CD4-positive, alpha-beta memory T cell (primary cell): ENCODE data around the gene TMA16. TPM values are rescaled to one million over a fixed set of nuclear protein-coding genes. Genes with fewer than 3 reads are reported as not detected.
A peak's percentile ranks its signal among the peaks of the same experiment; 100 is the strongest.

Source experiments
- CTCF ChIA-PET: fragments of 350-600 bp; sonication (Branson Sonifier 250); formaldehyde crosslinking; loops from one replicate; lab custom pipeline; 2021; ENCODE audit warnings: inconsistent platforms; ENCODE audit not compliant: partially characterized antibody; lab: Charles Lee
- POLR2A ChIA-PET: fragments of 350-600 bp; sonication (Branson Sonifier 250); formaldehyde crosslinking; loops from one replicate; lab custom pipeline; 2021; ENCODE audit not compliant: partially characterized antibody; lab: Charles Lee
- DNase-seq, 5 donors: peaks; one replicate each; pipeline versions ENCODE4 v3.0.0 to v3.0.0-alpha.2; 2020 to 2022; ENCODE audit warnings: mixed read lengths in 1 of 5
- H3K27ac ChIP-seq: one replicate; pipeline ENCODE4 v1.7.0; 2013; ENCODE audit warnings: low read depth, low read length
- H3K27me3 ChIP-seq: 2 replicates; pipeline ENCODE4 v1.7.0; 2013; ENCODE audit warnings: mild to moderate bottlenecking, low read length, moderate library complexity; ENCODE audit not compliant: insufficient read depth
- H3K36me3 ChIP-seq: 2 replicates; pipeline ENCODE4 v1.7.0; 2013; ENCODE audit warnings: mild to moderate bottlenecking, low read length, moderate library complexity; ENCODE audit not compliant: insufficient read depth
- H3K4me1 ChIP-seq: 2 replicates; pipeline ENCODE4 v1.7.0; 2013; ENCODE audit warnings: mild to moderate bottlenecking, low read length, moderate library complexity; ENCODE audit not compliant: insufficient read depth
- H3K4me3 ChIP-seq, 2 donors: one replicate each; pipeline ENCODE4 v1.7.0; 2013; ENCODE audit warnings: low read length in 2 of 2, mild to moderate bottlenecking in 1 of 2
- H3K9me3 ChIP-seq, 2 donors: one replicate each; pipeline ENCODE4 v1.7.0; 2013; ENCODE audit warnings: low read length in 2 of 2, control low read depth in 1 of 2; ENCODE audit not compliant: control insufficient read depth in 1 of 2
- H3K27ac Mint-ChIP-seq, 7 donors: one replicate each; pipeline ENCODE4 v1.8.0; 2020 to 2021; ENCODE audit warnings: mixed read lengths in 7 of 7, mild to moderate bottlenecking in 6 of 7, inconsistent platforms in 3 of 7, moderate library complexity in 3 of 7
- H3K27me3 Mint-ChIP-seq, 2 donors: one replicate each; pipeline ENCODE4 v1.8.0; 2020 to 2021; ENCODE audit warnings: mixed read lengths in 2 of 2
- H3K36me3 Mint-ChIP-seq, 2 donors: one replicate each; pipeline ENCODE4 v1.8.0; 2020 to 2021; ENCODE audit warnings: mixed read lengths in 2 of 2, inconsistent platforms in 1 of 2, mild to moderate bottlenecking in 1 of 2
- H3K4me1 Mint-ChIP-seq, 4 donors: one replicate each; pipeline ENCODE4 v1.8.0; 2020 to 2021; ENCODE audit warnings: mixed read lengths in 4 of 4, mild to moderate bottlenecking in 1 of 4
- H3K4me3 Mint-ChIP-seq, 8 donors: one replicate each; pipeline ENCODE4 v1.8.0; 2020 to 2021; ENCODE audit warnings: mixed read lengths in 8 of 8, mild to moderate bottlenecking in 7 of 8, moderate library complexity in 6 of 8, inconsistent platforms in 3 of 8
- H3K9me3 Mint-ChIP-seq, 8 donors: one replicate each; pipeline ENCODE4 v1.8.0; 2020 to 2021; ENCODE audit warnings: mixed read lengths in 8 of 8, mild to moderate bottlenecking in 5 of 8, inconsistent platforms in 3 of 8, moderate library complexity in 1 of 8
- intact Hi-C: fragments of 100-400 bp; cut with micrococcal nuclease; formaldehyde crosslinking; loops from one replicate; pipeline ENCODE4 v1.15.1; 2023
- polyA plus RNA-seq, 2 donors: library from polyadenylated mRNA; unstranded; fragments of 300-500 nt; fragmentation: Illumina TruSeq; gene quantifications; one replicate each; pipeline ENCODE4 v1.2.3, GENCODE V29; 2021
- total RNA-seq, 2 experiments: library from RNA; stranded (reverse); gene quantifications; one replicate each; pipeline ENCODE4 v1.2.3, GENCODE V29; 2021

TMA16 gene
- total and polyA plus RNA-seq, 4 experiments from 2014 or later = 14.8 to 25.0 (median 20.7) TPM

DNA sequence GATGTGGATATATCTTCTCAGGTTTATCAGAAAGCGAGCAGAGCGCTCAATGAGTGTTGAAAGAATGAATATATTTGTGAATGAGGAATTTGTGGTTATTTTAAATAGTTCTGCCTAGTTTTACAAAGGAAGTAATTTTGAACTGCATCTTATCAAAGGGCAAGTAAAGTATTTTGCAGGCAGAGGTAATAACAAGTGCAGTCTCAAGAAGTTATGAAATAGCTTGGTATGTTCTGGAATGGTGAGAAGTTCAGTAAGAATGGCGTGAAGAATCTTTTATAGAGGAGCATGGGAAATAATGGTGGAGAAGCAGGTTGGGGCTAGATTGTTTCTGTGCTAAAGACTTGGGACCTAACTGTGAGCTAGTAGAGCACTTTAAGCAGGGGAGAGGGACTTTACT, 10.9 kb downstream of the TMA16 start:
- Mint-ChIP-seq H3K27me3 (no peaks in the 10 kb centered on the region), H3K9me3 (no peaks in the 10 kb centered on the region), H3K4me3 (no peak overlapping the region), H3K27ac (peak overlapping the region in 5 of 7 donors; percentile 1 to 75 (median 13)), H3K36me3 (peaks cover 15 to 27% of the 10 kb centered on the region in 2 donors), H3K4me1 (peaks cover 24 to 32% (median 25%) of the 10 kb centered on the region in 4 donors)
- intact Hi-C loops = no loop called here
- DNase-seq = no peak
- CTCF ChIA-PET = interaction anchor here (1.2 to 1.5 kb wide), 2 partner anchors 37 to 45 kb away, joined by 3 read pairs; no protein-coding TSS in a partner anchor
- H3K27ac ChIP-seq = no peak overlapping the region
- no peaks in the 10 kb centered on the region for H3K9me3 ChIP-seq
- H3K27me3 ChIP-seq = no peaks in the 10 kb centered on the region
- peaks cover 22% of the 10 kb centered on the region for H3K36me3 ChIP-seq
- H3K4me3 ChIP-seq = no peak overlapping the region
- POLR2A ChIA-PET = interaction anchor here (1.1 kb wide), 1 partner anchor 11 kb away, joined by 7 read pairs; the partner anchor contains the start of gene TMA16
- no peaks in the 10 kb centered on the region for H3K4me1 ChIP-seq

DNA sequence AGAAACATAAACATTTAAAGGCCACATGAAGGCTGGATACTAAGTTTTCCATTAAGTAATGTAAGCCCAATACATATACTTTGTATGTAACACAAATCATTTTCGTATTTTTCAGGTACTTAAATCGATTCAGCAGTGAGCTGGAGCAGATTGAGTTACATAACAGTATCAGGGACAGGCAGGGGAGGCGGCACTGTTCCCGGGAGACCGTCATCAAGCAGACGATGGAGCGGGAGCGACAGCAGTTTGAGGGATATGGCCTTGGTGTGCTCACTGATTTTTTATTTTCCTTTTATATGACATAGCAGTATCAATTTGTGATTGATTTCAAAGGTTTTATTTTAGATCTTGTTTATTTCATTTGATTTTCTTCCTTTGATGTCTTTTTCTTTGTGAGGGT, 20.7 kb downstream of the TMA16 start:
- Mint-ChIP-seq H3K27me3 (no peaks in the 10 kb centered on the region), H3K4me1 (no peaks in the 10 kb centered on the region), H3K36me3 (peaks cover 56 to 73% of the 10 kb centered on the region in 2 donors), H3K9me3 (no peaks in the 10 kb centered on the region), H3K27ac (no peak overlapping the region), H3K4me3 (no peak overlapping the region)
- ChIA-PET POLR2A (no interaction called here), CTCF (no interaction called here)
- H3K9me3 ChIP-seq = no peaks in the 10 kb centered on the region
- H3K27me3 ChIP-seq = no peaks in the 10 kb centered on the region
- H3K4me1 ChIP-seq = no peaks in the 10 kb centered on the region
- intact Hi-C loops = no loop called here
- H3K4me3 ChIP-seq = no peak overlapping the region
- peaks cover 23% of the 10 kb centered on the region for H3K36me3 ChIP-seq
- DNase-seq = no peak
- no peak overlapping the region for H3K27ac ChIP-seq

DNA sequence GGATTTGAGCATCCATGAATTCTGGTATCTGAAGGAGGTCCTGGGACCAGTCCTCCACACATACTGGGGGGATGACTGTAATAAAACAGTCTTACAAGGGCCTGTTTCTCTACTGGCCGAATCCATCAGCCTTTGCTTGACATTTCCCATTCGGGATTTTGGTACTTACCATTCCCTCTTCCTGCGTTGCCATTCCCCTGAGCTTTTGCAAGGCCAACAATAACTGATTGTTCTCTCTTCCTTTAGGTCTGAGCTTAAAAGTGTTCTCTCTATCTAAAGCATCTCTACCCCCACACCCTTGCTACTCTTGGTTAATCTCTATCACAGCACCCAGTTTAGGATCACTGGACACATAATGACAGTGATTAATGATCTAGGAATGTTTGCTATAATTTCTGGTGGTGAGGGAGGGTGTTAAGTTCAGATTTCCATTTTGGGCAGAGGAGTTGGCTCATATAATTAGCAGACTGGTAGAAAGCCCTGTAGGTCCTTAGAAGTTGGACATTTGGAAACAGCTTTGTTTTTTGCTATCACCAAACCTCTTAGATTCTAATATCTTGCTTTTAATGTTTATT, 29.4 kb downstream of the TMA16 start:
- CTCF ChIA-PET = no interaction called here
- intact Hi-C loops = no loop called here
- peak overlapping the region in 1 of 7 donors; percentile 33 for H3K27ac Mint-ChIP-seq
- Histone ChIP-seq H3K4me1 (no peaks in the 10 kb centered on the region), H3K27me3 (no peaks in the 10 kb centered on the region), H3K4me3 (no peak overlapping the region), H3K36me3 (peaks cover 5% of the 10 kb centered on the region), H3K27ac (no peak overlapping the region), H3K9me3 (no peaks in the 10 kb centered on the region)
- peaks cover 49 to 62% of the 10 kb centered on the region in 2 donors for H3K36me3 Mint-ChIP-seq
- H3K9me3 Mint-ChIP-seq = no peaks in the 10 kb centered on the region
- no peaks in the 10 kb centered on the region for H3K4me1 Mint-ChIP-seq
- no peak for DNase-seq
- no peak overlapping the region for H3K4me3 Mint-ChIP-seq
- POLR2A ChIA-PET = no interaction called here
- no peaks in the 10 kb centered on the region for H3K27me3 Mint-ChIP-seq

DNA sequence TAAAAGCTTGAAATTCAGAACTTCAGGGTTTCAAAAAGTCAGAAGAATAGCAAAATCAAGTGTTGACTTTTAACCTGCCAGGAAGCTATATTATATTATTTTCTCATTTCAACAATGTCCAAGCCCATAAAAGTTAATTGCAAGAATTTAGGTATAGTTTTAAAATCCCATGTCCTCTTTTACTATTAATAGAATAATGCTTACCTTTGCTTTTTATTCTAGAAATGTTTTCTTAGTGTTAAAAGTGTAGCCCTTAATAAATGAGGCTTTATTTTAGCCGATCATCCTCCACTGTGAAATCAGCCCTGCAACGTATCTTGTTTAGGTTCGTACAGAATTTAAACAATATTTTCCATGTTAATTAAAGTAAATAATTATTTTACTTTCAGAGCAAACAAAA, 31.5 kb downstream of the TMA16 start:
- CTCF ChIA-PET = interaction anchor here (1.4 kb wide), 2 partner anchors 17 to 23 kb away, joined by 6 read pairs; no protein-coding TSS in a partner anchor

DNA sequence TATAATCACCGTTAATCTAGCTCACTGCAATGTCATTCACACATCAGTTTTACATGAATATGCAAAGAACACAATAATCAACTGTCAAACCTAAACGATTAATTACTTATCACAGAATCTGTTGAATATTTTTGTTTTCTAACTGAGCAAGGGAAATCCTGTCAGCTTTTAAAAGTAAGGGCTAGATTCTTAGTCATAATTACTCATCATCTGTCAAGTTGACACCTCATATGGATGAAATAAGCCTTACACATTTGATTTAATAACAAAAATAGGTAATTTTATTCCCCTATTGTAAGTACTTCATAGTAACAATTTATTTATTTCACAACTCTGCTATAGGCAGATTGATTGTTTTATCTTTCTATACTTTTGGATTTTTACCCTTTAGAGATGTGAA, 32.7 kb downstream of the TMA16 start:
- intact Hi-C loops = no loop called here
- H3K9me3 ChIP-seq = no peaks in the 10 kb centered on the region
- peaks cover 2% of the 10 kb centered on the region for H3K36me3 ChIP-seq
- ChIA-PET POLR2A (no interaction called here), CTCF (no interaction called here)
- H3K27me3 ChIP-seq = no peaks in the 10 kb centered on the region
- no peaks in the 10 kb centered on the region for H3K4me1 ChIP-seq
- H3K27ac ChIP-seq = no peak overlapping the region
- DNase-seq = no peak
- Mint-ChIP-seq H3K27ac (no peak overlapping the region), H3K27me3 (no peaks in the 10 kb centered on the region), H3K4me3 (no peak overlapping the region), H3K36me3 (peaks cover 47 to 56% of the 10 kb centered on the region in 2 donors), H3K9me3 (peaks cover 0 to 1% (median 0%) of the 10 kb centered on the region in 8 donors), H3K4me1 (no peaks in the 10 kb centered on the region)
- no peak overlapping the region for H3K4me3 ChIP-seq

More for the DNA sequence above, 31.5 kb downstream of the TMA16 start:
- H3K27ac Mint-ChIP-seq = no peak overlapping the region
- no peak overlapping the region for H3K4me3 Mint-ChIP-seq
- POLR2A ChIA-PET = no interaction called here
- H3K4me3 ChIP-seq = no peak overlapping the region
- H3K9me3 ChIP-seq = no peaks in the 10 kb centered on the region
- no peak overlapping the region for H3K27ac ChIP-seq
- peaks cover 0 to 1% (median 0%) of the 10 kb centered on the region in 8 donors for H3K9me3 Mint-ChIP-seq
- intact Hi-C loops = no loop called here
- no peaks in the 10 kb centered on the region for H3K4me1 Mint-ChIP-seq
- no peaks in the 10 kb centered on the region for H3K27me3 ChIP-seq
- H3K36me3 Mint-ChIP-seq = peaks cover 45 to 59% of the 10 kb centered on the region in 2 donors
- peaks cover 5% of the 10 kb centered on the region for H3K36me3 ChIP-seq
- H3K4me1 ChIP-seq = no peaks in the 10 kb centered on the region
- no peak for DNase-seq
- H3K27me3 Mint-ChIP-seq = no peaks in the 10 kb centered on the region

DNA sequence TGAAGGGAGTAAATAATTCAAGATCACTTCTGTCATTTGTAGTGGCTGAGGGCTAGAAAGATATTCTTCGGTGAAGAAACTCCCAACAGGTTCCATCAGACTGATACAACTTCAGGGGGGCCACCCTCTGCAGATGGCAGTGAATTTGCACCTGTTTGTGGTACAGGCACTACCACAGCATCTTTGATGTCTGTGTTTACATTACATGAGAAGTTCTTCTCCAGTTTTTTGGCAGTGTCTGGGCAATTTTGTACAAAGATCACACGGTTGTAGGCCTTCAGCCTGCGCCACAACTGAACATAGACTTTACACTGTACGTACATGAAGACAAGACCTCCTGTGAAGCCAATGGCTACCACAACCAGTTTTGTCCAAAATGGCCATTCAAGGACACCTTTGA, 34.2 kb downstream of the TMA16 start:
- Histone ChIP-seq H3K9me3 (no peaks in the 10 kb centered on the region), H3K4me1 (no peaks in the 10 kb centered on the region), H3K27me3 (no peaks in the 10 kb centered on the region), H3K36me3 (no peaks in the 10 kb centered on the region), H3K27ac (no peak overlapping the region), H3K4me3 (no peak overlapping the region)
- H3K9me3 Mint-ChIP-seq = peaks cover 0 to 1% (median 0%) of the 10 kb centered on the region in 8 donors
- no peak overlapping the region for H3K27ac Mint-ChIP-seq
- H3K4me1 Mint-ChIP-seq = no peaks in the 10 kb centered on the region
- no peak overlapping the region for H3K4me3 Mint-ChIP-seq
- no peaks in the 10 kb centered on the region for H3K27me3 Mint-ChIP-seq
- ChIA-PET POLR2A (no interaction called here), CTCF (no interaction called here)
- DNase-seq = no peak
- H3K36me3 Mint-ChIP-seq = peaks cover 41 to 48% of the 10 kb centered on the region in 2 donors
- intact Hi-C loops = loop anchor here (1.0 kb wide), 1 partner anchor 29 kb away; no protein-coding TSS in a partner anchor

DNA sequence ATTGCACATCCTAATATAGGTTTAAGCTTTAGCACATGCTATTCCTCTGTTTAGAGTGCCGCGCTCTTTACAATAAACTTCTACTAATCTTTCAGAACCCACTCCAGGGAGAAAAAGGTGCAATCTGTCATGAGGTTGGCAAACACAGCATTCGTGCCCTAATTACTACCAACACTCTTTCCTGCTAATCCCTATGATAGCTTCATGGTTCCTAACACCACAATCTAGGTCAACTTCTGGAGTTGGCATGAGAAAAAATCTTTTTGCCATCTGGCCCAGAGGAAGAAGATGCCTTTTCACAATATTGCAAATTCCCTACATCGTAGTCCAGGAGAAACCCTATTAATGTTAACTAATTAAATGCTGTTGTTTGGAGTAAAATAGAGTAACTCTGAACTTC, 39.6 kb downstream of the TMA16 start:
- H3K27me3 Mint-ChIP-seq = no peaks in the 10 kb centered on the region
- H3K27ac Mint-ChIP-seq = no peak overlapping the region
- POLR2A ChIA-PET = no interaction called here
- no peaks in the 10 kb centered on the region for H3K4me1 Mint-ChIP-seq
- Histone ChIP-seq H3K36me3 (no peaks in the 10 kb centered on the region), H3K4me1 (no peaks in the 10 kb centered on the region), H3K27ac (no peak overlapping the region), H3K9me3 (no peaks in the 10 kb centered on the region), H3K4me3 (no peak overlapping the region), H3K27me3 (no peaks in the 10 kb centered on the region)
- CTCF ChIA-PET = no interaction called here
- H3K9me3 Mint-ChIP-seq = peaks cover 0 to 1% (median 0%) of the 10 kb centered on the region in 8 donors
- intact Hi-C loops = no loop called here
- no peak overlapping the region for H3K4me3 Mint-ChIP-seq
- no peak for DNase-seq
- peaks cover 15 to 30% of the 10 kb centered on the region in 2 donors for H3K36me3 Mint-ChIP-seq
